Gastroesophageal sphincter (tissue), 4 donors: ENCODE measurements around the gene GABRA6. TPM values are rescaled to one million over a fixed set of nuclear protein-coding genes. Genes with fewer than 3 reads are reported as not detected.

Experiments used
- ATAC-seq: fragments of 150-250 bp; one replicate; pipeline ENCODE4 v1.9.1; 2016; ENCODE audit warnings: mild to moderate bottlenecking, moderate library complexity
- H3K27ac ChIP-seq, 4 donors: fragments of 200-600 bp; sonication (generic) in 3 of 4; 1 replicate in 3 of 4; 2 replicates in 1 of 4; pipeline ENCODE4 v1.5.1; 2016 to 2019
- H3K27me3 ChIP-seq: fragments of 200-600 bp; sonication (generic); one replicate; pipeline ENCODE4 v1.5.1; 2019
- H3K36me3 ChIP-seq, 2 donors: fragments of 200-600 bp; sonication (generic); one replicate each; pipeline ENCODE4 v1.5.1; 2019; ENCODE audit warnings: control low read depth in 1 of 2
- H3K4me1 ChIP-seq, 3 donors: fragments of 200-600 bp; sonication (generic); 1 replicate in 2 of 3; 2 replicates in 1 of 3; pipeline ENCODE4 v1.5.1; 2016 to 2019; ENCODE audit warnings: control low read depth in 2 of 3
- H3K4me3 ChIP-seq, 2 donors: fragments of 200-600 bp; sonication (generic); one replicate each; pipeline ENCODE4 v1.5.1; 2019; ENCODE audit warnings: mild to moderate bottlenecking in 1 of 2, moderate library complexity in 1 of 2
- H3K9me3 ChIP-seq, 3 donors: fragments of 200-600 bp; sonication (generic); one replicate each; pipeline ENCODE4 v1.5.1; 2017 to 2019; ENCODE audit warnings: control low read depth in 2 of 3
- CTCF ChIP-seq, 4 experiments: fragments of 200-600 bp in 2 of 4; fragments of 450-650 bp in 2 of 4; sonication (generic) in 1 of 4; IDR thresholded peaks; one replicate each; pipeline ENCODE4 v1.5.1; 2017 to 2019; ENCODE audit warnings: antibody characterized with exemption in 4 of 4, mild to moderate bottlenecking in 2 of 4, moderate library complexity in 2 of 4
- EP300 ChIP-seq: sonication (generic); formaldehyde crosslinking; IDR thresholded peaks from one replicate; pipeline ENCODE4 v1.6.1; 2017; ENCODE audit warnings: antibody characterized with exemption, mild to moderate bottlenecking
- POLR2A ChIP-seq, 2 donors: fragments of 450-650 bp; IDR thresholded peaks; one replicate each; pipeline ENCODE4 v1.6.1; 2017; ENCODE audit warnings: antibody characterized with exemption in 2 of 2, mild to moderate bottlenecking in 2 of 2, moderate library complexity in 1 of 2
- POLR2AphosphoS5 ChIP-seq: sonication (generic); formaldehyde crosslinking; IDR thresholded peaks from one replicate; pipeline ENCODE4 v1.6.1; 2017; ENCODE audit warnings: antibody characterized with exemption
- WGBS, 2 donors: methylation state at CpG; one replicate each; pipeline ENCODE4 v1.1.5; 2018; ENCODE audit warnings: low coverage in 1 of 2; 5-methylcytosine and 5-hydroxymethylcytosine counted together
- total RNA-seq, 4 donors: library from RNA; depleted of rRNA; stranded (reverse); fragments of >200 nt; gene quantifications; one replicate each; pipeline ENCODE4 v1.1.0, GENCODE V29; 2016

GABRA6 gene
- total RNA-seq, 4 donors from 2014 or later: 0.23 TPM; not detected in 3

DNA sequence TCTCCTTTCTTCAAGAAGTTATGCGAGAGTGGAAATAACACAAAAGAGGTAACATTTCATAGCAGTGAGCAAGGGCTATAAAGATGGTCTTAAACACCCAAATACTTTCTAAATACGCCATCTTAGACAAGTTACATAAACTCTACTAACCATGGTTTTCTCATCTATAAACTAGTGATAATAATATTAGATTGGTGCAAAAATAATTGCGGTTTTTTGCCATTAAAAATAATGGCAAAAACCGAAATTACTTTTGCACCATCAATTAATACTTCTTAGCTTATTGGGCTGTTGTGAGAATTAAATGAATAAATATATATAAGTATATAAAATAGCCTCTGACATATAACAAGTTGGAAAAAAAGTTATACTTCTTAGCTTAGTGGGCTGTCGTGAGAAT, 23.7 kb downstream of the GABRA6 start:
- Histone ChIP-seq H3K9me3 (no peaks in the 10 kb centered on the region), H3K4me1 (no peaks in the 10 kb centered on the region), H3K27ac (no peak overlapping the region), H3K36me3 (no peaks in the 10 kb centered on the region), H3K27me3 (no peaks in the 10 kb centered on the region), H3K4me3 (no peak overlapping the region)
- TF ChIP-seq EP300 (no peak), CTCF (IDR thresholded peaks at IDR 0.05) (no peak)
- no peak for ATAC-seq
- 80 to 83% methylated on average over 5 of the region's 5 CpGs for WGBS, 2 donors

- TF ChIP-seq POLR2AphosphoS5: no peak
- no peak for TF ChIP-seq CTCF (IDR thresholded peaks at IDR 0.05)
- no peak for TF ChIP-seq EP300
- TF ChIP-seq POLR2A (IDR thresholded peaks at IDR 0.05): no peak
- no peaks in the 10 kb centered on the region for H3K27me3 ChIP-seq
- no peaks in the 10 kb centered on the region for H3K36me3 ChIP-seq
- H3K9me3 ChIP-seq: no peaks in the 10 kb centered on the region
- no peak overlapping the region for H3K4me3 ChIP-seq
- no peaks in the 10 kb centered on the region for H3K4me1 ChIP-seq
- H3K27ac ChIP-seq: no peak overlapping the region
- ATAC-seq: no peak
- WGBS, 2 donors: 72 to 73% methylated on average over 2 of the region's 2 CpGs
Measured at GRCh38 chr5:161713042-161713441, 27.5 kb downstream of the GABRA6 start.

- no peak overlapping the region for H3K27ac ChIP-seq
- H3K9me3 ChIP-seq: no peaks in the 10 kb centered on the region
- TF ChIP-seq POLR2AphosphoS5 (no peak), POLR2A (IDR thresholded peaks at IDR 0.05) (no peak), CTCF (IDR thresholded peaks at IDR 0.05) (no peak), EP300 (no peak)
- no peak overlapping the region for H3K4me3 ChIP-seq
- no peak for ATAC-seq
- H3K27me3 ChIP-seq: no peaks in the 10 kb centered on the region
- H3K36me3 ChIP-seq: no peaks in the 10 kb centered on the region
- no peaks in the 10 kb centered on the region for H3K4me1 ChIP-seq
- WGBS, 2 donors: 91% methylated on average over 1 of the region's 1 CpG
Measured at GRCh38 chr5:161719157-161719556, 33.6 kb downstream of the GABRA6 start.

DNA sequence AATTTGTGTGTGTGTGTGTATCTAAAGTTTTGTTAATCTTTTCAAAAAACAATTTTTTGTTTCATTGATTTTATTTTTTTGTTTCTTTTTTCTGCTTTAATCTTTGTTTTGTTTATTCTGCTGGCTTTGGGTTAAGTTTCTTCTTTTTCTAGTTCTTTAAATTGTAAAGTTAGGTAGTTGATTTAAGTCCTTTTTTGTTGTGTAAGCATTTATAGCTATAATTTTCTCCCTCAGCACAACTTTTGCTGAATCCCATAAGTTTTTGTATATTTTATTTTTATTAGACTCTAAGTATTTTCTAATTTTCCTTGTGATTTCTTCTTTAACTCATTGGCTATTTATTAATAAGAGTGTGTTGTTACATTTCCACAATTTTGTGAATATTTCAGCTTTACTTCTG, 34.9 kb downstream of the GABRA6 start:
- TF ChIP-seq POLR2AphosphoS5 (no peak), EP300 (no peak), POLR2A (IDR thresholded peaks at IDR 0.05) (no peak), CTCF (IDR thresholded peaks at IDR 0.05) (no peak)
- no peak overlapping the region for H3K27ac ChIP-seq
- H3K27me3 ChIP-seq: no peaks in the 10 kb centered on the region
- no peaks in the 10 kb centered on the region for H3K36me3 ChIP-seq
- no peak overlapping the region for H3K4me3 ChIP-seq
- no peaks in the 10 kb centered on the region for H3K4me1 ChIP-seq
- no peak for ATAC-seq
- no peaks in the 10 kb centered on the region for H3K9me3 ChIP-seq

DNA sequence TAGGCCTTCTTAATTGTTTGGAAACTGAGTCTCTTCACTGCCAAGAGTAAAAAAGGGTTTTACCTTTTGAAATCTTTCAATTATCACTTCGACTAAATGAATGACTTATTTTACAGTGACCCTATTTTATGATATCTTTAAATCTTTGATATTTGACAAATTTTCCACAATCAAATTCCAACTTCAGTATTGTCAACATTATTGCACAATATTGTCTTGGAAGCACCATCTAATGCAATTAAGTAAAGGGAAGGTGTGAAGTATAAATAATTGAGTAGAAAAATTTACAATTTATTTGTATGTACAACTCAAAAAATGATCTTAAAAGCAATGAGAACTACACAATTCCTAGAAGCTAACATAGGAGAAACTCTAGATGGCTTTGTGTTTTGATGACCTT, 49.2 kb downstream of the GABRA6 start:
- Histone ChIP-seq H3K4me3 (no peak overlapping the region), H3K27ac (no peak overlapping the region), H3K9me3 (no peaks in the 10 kb centered on the region), H3K36me3 (no peaks in the 10 kb centered on the region), H3K27me3 (no peaks in the 10 kb centered on the region), H3K4me1 (no peaks in the 10 kb centered on the region)
- no peak for TF ChIP-seq CTCF (IDR thresholded peaks at IDR 0.05)
- no peak for TF ChIP-seq POLR2AphosphoS5
- no peak for TF ChIP-seq POLR2A (IDR thresholded peaks at IDR 0.05)
- no peak for TF ChIP-seq EP300
- WGBS, 2 donors: 60 to 78% methylated on average over 1 of the region's 1 CpG
- no peak for ATAC-seq
